PC-9 (cell line): Measurements from ENCODE around the gene SPEG. TPM values are rescaled to one million over a fixed set of nuclear protein-coding genes. Genes with fewer than 3 reads are reported as not detected.

Source experiments
- BruUV-seq: library from RNA; stranded (reverse); fragments of 400-500 nt; replicated peaks from 2 replicates; lab custom pipeline; 2021; lab: Mats Ljungman, UMichigan
- CTCF ChIA-PET: fragments of 300-600 bp; sonication (Branson Sonifier 250); formaldehyde crosslinking; loops from one replicate; lab custom pipeline; 2022; ENCODE audit warnings: antibody characterized with exemption; lab: Charles Lee
- POLR2A ChIA-PET: fragments of 300-600 bp; sonication (Branson Sonifier 250); formaldehyde crosslinking; loops from one replicate; lab custom pipeline; 2022; ENCODE audit warnings: antibody characterized with exemption; ENCODE audit not compliant: unreplicated experiment; lab: Charles Lee
- DNase-seq, 2 experiments: peaks; one replicate each; pipeline versions ENCODE4 v3.0.0 to v3.0.0-alpha.2; 2015 to 2022; ENCODE audit warnings: mixed read lengths in 1 of 2
- H2AFZ ChIP-seq: fragments of 200-600 bp; sonication (generic); 2 replicates; pipeline ENCODE4 v1.8.1; 2017; ENCODE audit warnings: antibody characterized with exemption
- H3F3A ChIP-seq: fragments of 200-600 bp; sonication (generic); 2 replicates; pipeline ENCODE4 v1.8.1; 2017; ENCODE audit warnings: antibody characterized with exemption, mild to moderate bottlenecking, low read depth; ENCODE audit not compliant: insufficient read depth
- H3K27ac ChIP-seq: fragments of 200-600 bp; sonication (generic); 2 replicates; pipeline ENCODE4 v1.6.1; 2016; ENCODE audit warnings: mixed run types
- H3K27me3 ChIP-seq: fragments of 200-600 bp; sonication (generic); 2 replicates; pipeline ENCODE4 v1.6.1; 2016; ENCODE audit warnings: low read depth, mixed run types; ENCODE audit not compliant: insufficient read depth
- H3K36me3 ChIP-seq: fragments of 200-600 bp; sonication (generic); 2 replicates; pipeline ENCODE4 v1.6.1; 2016; ENCODE audit warnings: low read depth, mixed run types
- H3K4me1 ChIP-seq: fragments of 200-600 bp; sonication (generic); replicated peaks from 2 replicates; pipeline ENCODE4 v1.6.1; 2016; ENCODE audit warnings: mixed run types; ENCODE audit not compliant: insufficient read depth
- H3K4me2 ChIP-seq: fragments of 200-600 bp; sonication (generic); 2 replicates; pipeline ENCODE4 v1.6.1; 2017; ENCODE audit warnings: mixed run types
- H3K4me3 ChIP-seq: fragments of 200-600 bp; sonication (generic); 2 replicates; pipeline ENCODE4 v1.6.1; 2016; ENCODE audit warnings: mixed run types
- H3K79me2 ChIP-seq: fragments of 200-600 bp; sonication (generic); 2 replicates; pipeline ENCODE4 v1.6.1; 2017; ENCODE audit warnings: low read depth, mixed run types
- H3K9me2 ChIP-seq: fragments of 200-600 bp; sonication (generic); 2 replicates; pipeline ENCODE4 v1.8.1; 2017; ENCODE audit warnings: mild to moderate bottlenecking; ENCODE audit not compliant: insufficient read depth
- H3K9me3 ChIP-seq: fragments of 200-600 bp; sonication (generic); 2 replicates; pipeline ENCODE4 v1.8.1; 2016; ENCODE audit warnings: low read depth; ENCODE audit not compliant: insufficient read depth
- H4K20me1 ChIP-seq: fragments of 200-600 bp; sonication (generic); 2 replicates; pipeline ENCODE4 v1.8.1; 2017; ENCODE audit not compliant: insufficient read depth
- EZH2 ChIP-seq: fragments of 200-600 bp; sonication (generic); IDR thresholded peaks from 2 replicates; pipeline ENCODE4 v1.8.0; 2017; ENCODE audit warnings: antibody characterized with exemption, low read depth
- intact Hi-C: fragments of 100-400 bp; cut with micrococcal nuclease; formaldehyde crosslinking; loops from one replicate; pipeline ENCODE4 v1.10.0; 2022; ENCODE audit not compliant: unreplicated experiment
- total RNA-seq: library from RNA; stranded (reverse); gene quantifications from 2 replicates; pipeline ENCODE4 v1.2.3, GENCODE V29; 2021
- TF ChIP-seq, protein P1 (sequence below): fragments of 200-600 bp; sonication (generic); conservative IDR thresholded peaks from 2 replicates; pipeline ENCODE4 v1.6.1; 2017; ENCODE audit warnings: mixed run types, antibody characterized with exemption, mild to moderate bottlenecking, moderate library complexity

SPEG gene
- total RNA-seq, 1 experiment from 2014 or later: 46.8 TPM

DNA sequence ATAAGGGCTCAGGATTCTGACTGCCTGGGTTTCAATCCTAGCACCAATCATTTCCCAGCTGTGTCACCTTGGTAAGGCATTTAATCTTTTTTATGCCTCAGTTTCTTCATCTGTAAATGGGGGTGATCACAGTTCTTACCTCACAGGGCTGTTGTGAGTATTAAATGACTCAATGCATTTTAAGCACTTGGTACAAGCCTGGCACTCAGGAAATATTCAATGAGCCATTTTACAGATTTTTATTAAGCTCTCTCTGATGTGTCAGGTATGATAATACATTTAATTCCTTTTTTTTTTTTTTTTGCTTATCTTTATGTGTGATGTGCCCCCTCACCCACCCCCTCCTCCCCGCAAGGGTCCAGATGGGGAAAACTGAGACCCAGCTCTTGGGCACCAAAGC, 12.0 kb downstream of the SPEG start:
- ChIA-PET CTCF (interaction anchor here (0.6 to 1.7 kb wide), 3 partner anchors 17 to 84 kb away, joined by 4 to 11 read pairs (median 8); a partner anchor contains a TSS), POLR2A (interaction anchor here (0.6 kb wide), 1 partner anchor 52 kb away, joined by 8 read pairs; no protein-coding TSS in a partner anchor)
- no peak for TF ChIP-seq EZH2
- TF ChIP-seq, protein P1, sequence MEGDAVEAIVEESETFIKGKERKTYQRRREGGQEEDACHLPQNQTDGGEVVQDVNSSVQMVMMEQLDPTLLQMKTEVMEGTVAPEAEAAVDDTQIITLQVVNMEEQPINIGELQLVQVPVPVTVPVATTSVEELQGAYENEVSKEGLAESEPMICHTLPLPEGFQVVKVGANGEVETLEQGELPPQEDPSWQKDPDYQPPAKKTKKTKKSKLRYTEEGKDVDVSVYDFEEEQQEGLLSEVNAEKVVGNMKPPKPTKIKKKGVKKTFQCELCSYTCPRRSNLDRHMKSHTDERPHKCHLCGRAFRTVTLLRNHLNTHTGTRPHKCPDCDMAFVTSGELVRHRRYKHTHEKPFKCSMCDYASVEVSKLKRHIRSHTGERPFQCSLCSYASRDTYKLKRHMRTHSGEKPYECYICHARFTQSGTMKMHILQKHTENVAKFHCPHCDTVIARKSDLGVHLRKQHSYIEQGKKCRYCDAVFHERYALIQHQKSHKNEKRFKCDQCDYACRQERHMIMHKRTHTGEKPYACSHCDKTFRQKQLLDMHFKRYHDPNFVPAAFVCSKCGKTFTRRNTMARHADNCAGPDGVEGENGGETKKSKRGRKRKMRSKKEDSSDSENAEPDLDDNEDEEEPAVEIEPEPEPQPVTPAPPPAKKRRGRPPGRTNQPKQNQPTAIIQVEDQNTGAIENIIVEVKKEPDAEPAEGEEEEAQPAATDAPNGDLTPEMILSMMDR: no peak
- Histone ChIP-seq H3K4me2 (no peak overlapping the region), H3K36me3 (no peaks in the 10 kb centered on the region), H3K79me2 (no peaks in the 10 kb centered on the region), H3F3A (peaks cover 10% of the 10 kb centered on the region; the same call in 1 of the 2 replicates), H3K27ac (no peak overlapping the region), H3K4me1 (peaks cover under 1% of the 10 kb centered on the region), H3K27me3 (no peaks in the 10 kb centered on the region), H4K20me1 (no peaks in the 10 kb centered on the region), H3K4me3 (no peak overlapping the region), H3K9me2 (no peaks in the 10 kb centered on the region), H2AFZ (no peak overlapping the region), H3K9me3 (no peaks in the 10 kb centered on the region)
- no TSS peak for BruUV-seq
- no peak for DNase-seq
- intact Hi-C loops: no loop called here

DNA sequence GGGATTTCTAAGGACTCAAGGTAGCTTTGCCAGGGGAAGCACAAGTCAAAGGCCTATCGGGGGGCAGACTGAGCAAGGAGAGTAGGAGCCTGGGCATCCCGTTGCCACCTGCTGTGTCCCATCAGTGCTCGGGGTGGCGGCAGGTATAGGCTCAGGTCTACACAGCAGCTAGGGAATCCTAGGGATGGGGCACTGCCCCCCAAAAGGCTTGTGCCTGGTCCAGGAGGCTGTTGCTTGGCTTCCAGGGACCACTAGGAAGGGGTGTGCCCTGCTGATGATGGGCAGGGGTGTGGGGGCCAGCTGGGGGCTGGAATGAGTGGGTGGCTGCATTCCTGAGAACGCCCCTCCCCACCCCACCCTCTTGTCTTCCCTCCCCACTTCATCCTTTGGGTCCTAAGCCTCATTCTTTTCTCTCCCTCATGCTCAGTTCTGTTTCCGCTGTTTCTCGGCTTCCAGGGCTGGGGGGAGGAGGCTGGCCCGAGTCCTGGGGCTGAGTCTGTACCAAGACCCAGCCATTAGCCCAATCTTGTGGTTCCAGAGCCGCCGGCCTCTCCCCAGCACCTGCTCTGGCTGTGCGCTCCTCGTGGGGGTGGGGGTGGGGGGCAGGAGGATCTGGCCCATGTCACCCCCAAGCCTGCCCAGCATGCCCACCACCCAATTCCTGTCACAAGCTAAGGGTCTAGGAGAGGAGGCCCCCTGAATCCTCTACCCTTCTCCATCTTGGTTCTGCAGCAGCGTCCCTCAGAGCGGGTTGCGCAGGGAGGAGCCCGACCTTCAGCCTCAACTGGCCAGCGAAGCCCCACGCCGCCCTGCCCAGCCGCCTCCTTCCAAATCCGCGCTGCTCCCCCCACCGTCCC, 12.8 kb downstream of the SPEG start:
- H3K9me2 ChIP-seq: no peaks in the 10 kb centered on the region
- intact Hi-C loops: no loop called here
- no peaks in the 10 kb centered on the region for H3K79me2 ChIP-seq
- no peaks in the 10 kb centered on the region for H3K9me3 ChIP-seq
- peaks cover 9% of the 10 kb centered on the region for H3K4me1 ChIP-seq
- no peak overlapping the region for H3K4me3 ChIP-seq
- POLR2A ChIA-PET: no interaction called here
- H2AFZ ChIP-seq: no peak overlapping the region
- H3K4me2 ChIP-seq: no peak overlapping the region
- H3K27me3 ChIP-seq: no peaks in the 10 kb centered on the region
- no peak for DNase-seq
- H3F3A ChIP-seq: peaks cover 13% of the 10 kb centered on the region; the same call in 1 of the 2 replicates
- H4K20me1 ChIP-seq: no peaks in the 10 kb centered on the region
- BruUV-seq: no TSS peak
- CTCF ChIA-PET: interaction anchor here (1.7 kb wide), 1 partner anchor 83 kb away, joined by 8 read pairs; no protein-coding TSS in a partner anchor
- H3K27ac ChIP-seq: no peak overlapping the region
- no peaks in the 10 kb centered on the region for H3K36me3 ChIP-seq
- TF ChIP-seq, protein P1: no peak
- no peak for TF ChIP-seq EZH2

DNA sequence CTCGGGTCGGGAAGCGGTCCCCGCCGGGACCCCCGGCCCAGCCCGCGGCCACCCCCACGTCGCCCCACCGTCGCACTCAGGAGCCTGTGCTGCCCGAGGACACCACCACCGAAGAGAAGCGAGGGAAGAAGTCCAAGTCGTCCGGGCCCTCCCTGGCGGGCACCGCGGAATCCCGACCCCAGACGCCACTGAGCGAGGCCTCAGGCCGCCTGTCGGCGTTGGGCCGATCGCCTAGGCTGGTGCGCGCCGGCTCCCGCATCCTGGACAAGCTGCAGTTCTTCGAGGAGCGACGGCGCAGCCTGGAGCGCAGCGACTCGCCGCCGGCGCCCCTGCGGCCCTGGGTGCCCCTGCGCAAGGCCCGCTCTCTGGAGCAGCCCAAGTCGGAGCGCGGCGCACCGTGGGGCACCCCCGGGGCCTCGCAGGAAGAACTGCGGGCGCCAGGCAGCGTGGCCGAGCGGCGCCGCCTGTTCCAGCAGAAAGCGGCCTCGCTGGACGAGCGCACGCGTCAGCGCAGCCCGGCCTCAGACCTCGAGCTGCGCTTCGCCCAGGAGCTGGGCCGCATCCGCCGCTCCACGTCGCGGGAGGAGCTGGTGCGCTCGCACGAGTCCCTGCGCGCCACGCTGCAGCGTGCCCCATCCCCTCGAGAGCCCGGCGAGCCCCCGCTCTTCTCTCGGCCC, 13.6 kb downstream of the SPEG start:
- H3K4me3 ChIP-seq: no peak overlapping the region
- POLR2A ChIA-PET: no interaction called here
- peaks cover 16% of the 10 kb centered on the region for H3K4me1 ChIP-seq
- H3K36me3 ChIP-seq: no peaks in the 10 kb centered on the region
- no peak overlapping the region for H3K27ac ChIP-seq
- H3K27me3 ChIP-seq: no peaks in the 10 kb centered on the region
- H3K9me2 ChIP-seq: no peaks in the 10 kb centered on the region
- no TSS peak for BruUV-seq
- H3F3A ChIP-seq: peaks cover 17% of the 10 kb centered on the region; the same call in 1 of the 2 replicates
- intact Hi-C loops: no loop called here
- H3K9me3 ChIP-seq: no peaks in the 10 kb centered on the region
- TF ChIP-seq, protein P1: no peak
- no peak for TF ChIP-seq EZH2
- no peak for DNase-seq
- no peak overlapping the region for H2AFZ ChIP-seq
- H4K20me1 ChIP-seq: no peaks in the 10 kb centered on the region
- no peak overlapping the region for H3K4me2 ChIP-seq
- CTCF ChIA-PET: no interaction called here
- H3K79me2 ChIP-seq: no peaks in the 10 kb centered on the region
